HFF-Myc (cell line): Measurements from ENCODE around the gene SIGLEC10.
"Not testable (repeated sequence)": the region's sequence is repeated elsewhere in the genome, so short reads cannot be mapped to it uniquely, and the experiment has no call there.

ENCODE experiments used
- DNase-seq: peaks from one replicate; pipeline ENCODE4 v3.0.0-alpha.2; 2011; ENCODE audit warnings: low read depth; ENCODE audit errors: extremely low read depth
- H3K4me3 ChIP-seq: replicated peaks from 2 replicates; pipeline ENCODE4 v1.5.1; 2011; ENCODE audit warnings: low read depth, mild to moderate bottlenecking, control low read depth, low read length
- TF ChIP-seq, protein P1 (sequence below): IDR thresholded peaks from 2 replicates; pipeline ENCODE4 v1.5.1; 2012; ENCODE audit warnings: mild to moderate bottlenecking, low read depth, low read length, control low read depth; ENCODE audit errors: missing control alignments

Gene SIGLEC10

DNA sequence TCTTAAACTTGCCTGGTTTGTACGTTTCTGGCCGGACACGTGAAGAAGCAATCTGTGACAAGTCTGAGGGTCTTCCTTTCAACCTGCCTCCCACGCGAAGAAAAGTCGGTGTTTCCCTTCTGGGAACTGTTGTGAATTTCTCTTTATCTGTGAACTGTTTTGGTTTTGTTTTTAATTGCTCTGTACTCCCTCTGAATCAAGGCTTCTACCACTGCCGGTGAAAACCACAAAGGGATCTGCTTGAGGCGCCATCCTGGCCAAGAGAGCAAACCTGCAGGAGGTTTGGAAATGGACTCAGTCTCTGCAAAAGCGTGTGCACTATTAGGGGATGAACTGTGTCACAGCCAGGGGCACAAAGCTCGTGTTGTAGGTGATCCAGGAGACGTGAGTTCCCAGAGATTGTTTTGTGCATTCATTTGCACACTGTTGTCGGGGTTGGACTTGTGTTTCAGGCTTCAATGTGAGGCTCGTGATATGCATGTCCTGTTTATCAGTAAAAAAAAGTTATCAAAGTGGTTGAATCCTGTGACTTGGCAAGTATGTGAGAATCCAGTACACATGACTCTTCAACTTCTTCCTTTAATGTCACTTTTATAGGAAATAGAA lies 31.1 kb upstream of the SIGLEC10 start:
- DNase-seq, result no peak
- H3K4me3 ChIP-seq, result no peak overlapping the region
- TF ChIP-seq, protein P1, sequence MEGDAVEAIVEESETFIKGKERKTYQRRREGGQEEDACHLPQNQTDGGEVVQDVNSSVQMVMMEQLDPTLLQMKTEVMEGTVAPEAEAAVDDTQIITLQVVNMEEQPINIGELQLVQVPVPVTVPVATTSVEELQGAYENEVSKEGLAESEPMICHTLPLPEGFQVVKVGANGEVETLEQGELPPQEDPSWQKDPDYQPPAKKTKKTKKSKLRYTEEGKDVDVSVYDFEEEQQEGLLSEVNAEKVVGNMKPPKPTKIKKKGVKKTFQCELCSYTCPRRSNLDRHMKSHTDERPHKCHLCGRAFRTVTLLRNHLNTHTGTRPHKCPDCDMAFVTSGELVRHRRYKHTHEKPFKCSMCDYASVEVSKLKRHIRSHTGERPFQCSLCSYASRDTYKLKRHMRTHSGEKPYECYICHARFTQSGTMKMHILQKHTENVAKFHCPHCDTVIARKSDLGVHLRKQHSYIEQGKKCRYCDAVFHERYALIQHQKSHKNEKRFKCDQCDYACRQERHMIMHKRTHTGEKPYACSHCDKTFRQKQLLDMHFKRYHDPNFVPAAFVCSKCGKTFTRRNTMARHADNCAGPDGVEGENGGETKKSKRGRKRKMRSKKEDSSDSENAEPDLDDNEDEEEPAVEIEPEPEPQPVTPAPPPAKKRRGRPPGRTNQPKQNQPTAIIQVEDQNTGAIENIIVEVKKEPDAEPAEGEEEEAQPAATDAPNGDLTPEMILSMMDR, result no peak

DNA sequence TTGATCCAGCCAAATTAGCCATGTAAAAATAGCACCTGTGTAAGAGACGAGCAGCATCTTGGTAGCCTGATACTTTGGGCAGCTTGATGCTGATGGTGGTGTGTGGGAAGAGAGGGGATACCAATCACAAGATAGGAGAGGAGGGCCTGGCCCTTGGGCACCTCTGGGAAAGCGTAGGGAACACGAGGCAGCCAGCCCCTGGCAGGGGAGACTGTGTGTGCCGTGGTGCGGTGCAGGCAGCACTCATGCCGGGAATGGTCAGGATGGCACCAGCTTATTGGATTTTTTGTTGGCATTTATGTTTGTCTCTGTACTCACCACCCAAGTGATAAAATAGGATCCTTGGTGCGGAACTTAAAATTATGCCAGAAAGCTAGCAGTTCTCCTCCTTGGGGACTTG lies 30.6 kb upstream of the SIGLEC10 start:
- no peak for DNase-seq
- TF ChIP-seq, protein P1, result no peak
- no peak overlapping the region for H3K4me3 ChIP-seq

DNA sequence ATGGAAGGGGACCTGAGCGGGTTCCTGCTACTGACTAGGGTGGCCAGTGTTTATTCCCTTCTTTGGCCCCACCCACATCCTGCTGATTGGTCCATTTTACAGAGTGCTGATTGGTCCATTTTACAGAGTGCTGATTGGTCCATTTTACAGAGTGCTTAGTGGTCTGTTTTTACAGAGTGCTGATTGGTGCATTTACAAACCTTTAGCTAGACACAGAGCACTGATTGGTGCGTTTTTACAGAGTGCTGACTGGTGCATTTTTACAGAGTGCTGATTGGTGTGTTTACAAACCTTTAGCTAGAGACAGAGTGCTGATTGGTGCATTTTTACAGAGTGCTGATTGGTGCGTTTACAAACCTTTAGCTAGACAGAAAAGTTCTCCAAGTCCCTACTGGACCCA lies 30.1 kb upstream of the SIGLEC10 start:
- DNase-seq, H3K4me3 ChIP-seq: not testable (repeated sequence)

DNA sequence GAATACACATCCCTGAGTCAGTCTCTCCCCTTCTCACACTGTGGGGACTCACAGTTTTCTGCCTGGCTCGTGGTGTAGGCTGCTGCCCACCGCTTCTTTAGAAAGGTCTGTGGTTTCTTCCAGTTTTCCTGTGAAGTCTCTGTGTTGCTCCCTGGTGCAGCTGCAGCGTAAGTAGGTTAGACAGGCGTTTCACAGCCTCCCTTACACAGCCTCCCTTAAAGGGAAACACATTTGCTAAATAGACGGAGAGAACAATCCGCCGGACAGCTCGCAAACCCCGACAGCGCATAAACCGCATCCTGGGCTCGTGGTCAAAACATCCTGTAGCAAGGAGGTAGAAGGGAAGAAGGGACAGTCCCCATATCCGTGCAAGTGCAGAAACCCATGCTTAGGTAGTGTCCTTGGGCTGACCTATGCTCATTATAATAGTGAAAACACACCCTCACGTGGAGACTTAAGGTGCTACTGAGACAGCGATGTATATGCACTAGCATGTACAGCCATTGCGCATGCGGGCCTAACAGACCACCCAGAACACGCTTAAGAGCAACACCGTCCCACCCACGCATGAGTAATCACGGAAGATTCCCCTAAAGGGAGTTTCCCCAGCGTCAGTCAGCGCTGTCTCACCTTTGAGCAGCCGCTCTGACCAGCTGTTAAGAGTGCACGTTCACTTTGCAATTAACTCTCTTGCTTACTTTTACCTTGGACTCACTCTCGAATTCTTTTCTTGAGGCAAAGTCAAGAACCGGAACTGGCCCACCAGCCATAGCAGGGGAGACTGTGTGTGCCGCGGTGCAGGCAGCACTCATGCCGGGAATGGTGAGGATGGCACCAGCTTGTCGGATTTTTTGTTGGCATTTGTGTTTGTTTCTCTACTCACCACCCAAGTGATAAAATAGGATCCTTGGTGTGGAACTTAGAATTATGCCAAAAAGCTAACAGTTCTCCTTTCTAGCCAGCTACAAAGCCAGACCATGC lies 24.3 kb upstream of the SIGLEC10 start:
- no peak for DNase-seq
- TF ChIP-seq, protein P1, result no peak
- H3K4me3 ChIP-seq, result no peak overlapping the region

DNA sequence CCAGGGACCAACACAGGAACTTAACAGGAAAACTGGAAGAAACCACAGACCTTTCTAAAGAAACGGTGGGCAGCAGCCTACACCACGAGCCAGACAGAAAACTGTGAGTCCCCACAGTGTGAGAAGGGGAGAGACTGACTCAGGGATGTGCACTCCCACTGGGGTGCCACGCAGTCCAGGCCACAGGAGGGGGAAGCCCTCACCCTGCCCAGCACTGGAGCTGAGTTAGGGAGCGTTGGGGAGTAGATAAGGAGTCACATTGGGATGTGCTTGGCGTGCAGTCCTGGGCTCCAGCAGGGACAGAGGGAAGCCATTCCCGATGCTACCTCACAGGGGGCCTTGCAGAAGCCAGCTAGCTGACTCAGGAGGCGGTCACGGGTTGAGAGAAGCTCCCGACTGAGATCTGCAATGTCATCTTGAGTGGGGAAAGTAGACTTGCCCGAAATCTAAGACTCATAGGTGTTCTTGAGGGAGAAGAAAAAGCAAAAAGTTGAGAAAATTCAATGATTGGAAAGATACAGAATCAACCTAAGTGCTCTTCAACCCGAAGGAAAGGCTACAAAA lies 23.5 kb upstream of the SIGLEC10 start:
- DNase-seq, result no peak
- H3K4me3 ChIP-seq, result no peak overlapping the region
- TF ChIP-seq, protein P1, result no peak

DNA sequence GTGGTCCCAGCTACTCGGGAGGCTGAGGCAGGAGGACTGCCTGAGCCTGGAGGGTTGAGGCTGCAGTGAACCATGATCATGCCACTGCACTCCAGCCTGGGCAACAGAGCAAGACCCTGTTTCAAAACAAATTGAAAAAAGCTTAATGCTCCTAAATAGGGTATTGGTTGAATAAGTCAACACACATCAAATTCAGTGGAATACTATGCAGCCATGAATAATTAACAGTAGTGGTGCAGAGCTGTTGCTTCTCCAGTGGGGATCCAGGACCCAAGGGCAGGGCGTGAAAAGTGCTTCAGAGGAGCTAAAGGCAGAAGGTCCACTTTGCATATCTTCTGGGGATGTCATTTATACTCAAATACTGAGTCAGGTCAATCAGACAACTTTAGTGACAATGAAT lies 22.6 kb upstream of the SIGLEC10 start:
- TF ChIP-seq, protein P1, result no peak
- no peak overlapping the region for H3K4me3 ChIP-seq
- DNase-seq, result no peak

DNA sequence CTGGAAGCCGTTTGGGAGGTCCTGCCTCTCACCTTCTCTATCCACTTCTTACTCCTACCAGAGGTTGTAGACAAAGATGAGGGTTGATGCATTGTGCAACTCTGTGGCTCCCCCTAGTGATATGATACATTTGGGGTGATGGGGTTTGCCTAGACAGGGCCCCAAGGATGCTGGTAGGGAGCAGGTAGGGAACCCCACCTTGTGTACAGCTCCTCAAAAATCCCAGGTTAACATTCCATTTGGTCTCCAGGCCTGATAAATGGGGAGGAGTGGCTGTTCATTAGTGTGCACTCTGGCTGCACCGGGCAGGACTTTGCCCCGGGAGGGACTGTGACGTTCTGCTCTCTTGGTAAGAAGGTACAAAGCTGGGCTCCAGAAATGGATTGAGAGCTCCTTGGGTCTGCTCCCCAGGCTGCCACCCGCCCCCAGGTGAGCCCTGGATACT lies 21.6 kb upstream of the SIGLEC10 start:
- DNase-seq, result no peak
- H3K4me3 ChIP-seq, result no peak overlapping the region
- TF ChIP-seq, protein P1, result no peak
